IMR-90 (cell line): ENCODE results near the gene ERGIC1. TPM values are rescaled to one million over a fixed set of nuclear protein-coding genes. Genes with fewer than 3 reads are reported as not detected.

Experiments
- ATAC-seq: fragments of 200-7000 bp; cut with Tn5 transposase; 2 replicates; pipeline ENCODE4 v1.9.1; 2020; ENCODE audit warnings: low read depth, mild to moderate bottlenecking, moderate library complexity
- BruUV-seq: library from RNA; stranded (reverse); fragments of 400-500 nt; replicated peaks from 2 replicates; lab custom pipeline; 2021; lab: Mats Ljungman, UMichigan
- CTCF ChIA-PET: fragments of 300-600 bp; formaldehyde crosslinking; extraction: SDS; loops from one replicate; lab custom pipeline; 2021; ENCODE audit warnings: antibody characterized with exemption; lab: Yijun Ruan, JAX
- POLR2A ChIA-PET: fragments of 300-600 bp; sonication (Branson Sonifier 250); formaldehyde crosslinking; loops from one replicate; lab custom pipeline; 2022; ENCODE audit warnings: antibody characterized with exemption; ENCODE audit not compliant: unreplicated experiment; lab: Charles Lee
- DNase-seq: peaks from one replicate; pipeline ENCODE4 v3.0.0; 2013
- H2AFZ ChIP-seq: replicated peaks from 2 replicates; pipeline ENCODE3; 2013; ENCODE audit warnings: low read length, mild to moderate bottlenecking; ENCODE audit not compliant: poor library complexity
- H2AK5ac ChIP-seq: 2 replicates; pipeline ENCODE4 v1.6.1; 2013; ENCODE audit warnings: low read depth, low read length, inconsistent platforms
- H2AK9ac ChIP-seq: replicated peaks from 2 replicates; pipeline ENCODE3; 2013; ENCODE audit warnings: mild to moderate bottlenecking, low read depth, low read length, moderate library complexity; ENCODE audit not compliant: poor library complexity
- H2BK120ac ChIP-seq: 2 replicates; pipeline ENCODE4 v1.6.1; 2013; ENCODE audit warnings: low read depth, low read length, inconsistent platforms
- H2BK15ac ChIP-seq: 3 replicates; pipeline ENCODE4 v1.6.1; 2013; ENCODE audit warnings: low read depth, low read length, inconsistent platforms
- H2BK20ac ChIP-seq: 2 replicates; pipeline ENCODE4 v1.6.1; 2013; ENCODE audit warnings: low read depth, mild to moderate bottlenecking, inconsistent platforms, low read length, moderate library complexity
- H2BK5ac ChIP-seq: 2 replicates; pipeline ENCODE4 v1.6.1; 2013; ENCODE audit warnings: mild to moderate bottlenecking, low read depth, low read length, inconsistent platforms; ENCODE audit not compliant: poor library complexity, severe bottlenecking
- H3K14ac ChIP-seq: replicated peaks from 2 replicates; pipeline ENCODE4 v1.6.1; 2013; ENCODE audit warnings: low read depth, low read length, inconsistent platforms
- H3K18ac ChIP-seq: 2 replicates; pipeline ENCODE4 v1.6.1; 2013; ENCODE audit warnings: low read depth, low read length, control low read depth
- H3K23ac ChIP-seq: 2 replicates; pipeline ENCODE4 v1.6.1; 2013; ENCODE audit warnings: low read depth, low read length, inconsistent platforms
- H3K27ac ChIP-seq: 2 replicates; pipeline ENCODE4 v1.5.1; 2013; ENCODE audit warnings: mild to moderate bottlenecking, control low read depth, low read length; ENCODE audit not compliant: insufficient read depth
- H3K27me3 ChIP-seq: 2 replicates; pipeline ENCODE4 v1.6.1; 2013; ENCODE audit warnings: low read length; ENCODE audit not compliant: control insufficient read depth, insufficient read depth
- H3K36me3 ChIP-seq: 2 replicates; pipeline ENCODE4 v1.6.1; 2013; ENCODE audit warnings: low read length, mixed read lengths; ENCODE audit not compliant: control insufficient read depth, insufficient read depth
- H3K4ac ChIP-seq: 2 replicates; pipeline ENCODE4 v1.6.1; 2013; ENCODE audit warnings: low read depth, low read length, inconsistent platforms
- H3K4me1 ChIP-seq: 2 replicates; pipeline ENCODE4 v1.6.1; 2013; ENCODE audit warnings: low read length, mixed read lengths; ENCODE audit not compliant: control insufficient read depth, insufficient read depth
- H3K4me2 ChIP-seq: 2 replicates; pipeline ENCODE4 v1.6.1; 2013; ENCODE audit warnings: low read depth, mild to moderate bottlenecking, control low read depth, low read length, moderate library complexity
- H3K4me3 ChIP-seq: 2 replicates; pipeline ENCODE4 v1.5.1; 2013; ENCODE audit warnings: low read depth, mild to moderate bottlenecking, control low read depth, low read length, moderate library complexity; ENCODE audit not compliant: insufficient read depth
- H3K56ac ChIP-seq: 2 replicates; pipeline ENCODE4 v1.6.1; 2013; ENCODE audit warnings: low read length, inconsistent platforms; ENCODE audit not compliant: insufficient read depth; ENCODE audit errors: extremely low read depth
- H3K79me1 ChIP-seq, 2 experiments: 2 replicates each; pipeline ENCODE4 v1.6.1; 2013; ENCODE audit warnings: low read length in 2 of 2, inconsistent platforms in 1 of 2, low read depth in 1 of 2
- H3K9ac ChIP-seq: 2 replicates; pipeline ENCODE4 v1.6.1; 2013; ENCODE audit warnings: low read depth, low read length, control low read depth
- H3K9me1 ChIP-seq: 2 replicates; pipeline ENCODE4 v1.6.1; 2013; ENCODE audit warnings: low read length, inconsistent platforms; ENCODE audit not compliant: insufficient read depth
- H3K9me3 ChIP-seq: 2 replicates; pipeline ENCODE4 v1.6.1; 2013; ENCODE audit warnings: low read length; ENCODE audit not compliant: control insufficient read depth, insufficient read depth
- H4K20me1 ChIP-seq: 2 replicates; pipeline ENCODE4 v1.6.1; 2013; ENCODE audit warnings: low read length, inconsistent platforms; ENCODE audit not compliant: insufficient read depth
- H4K5ac ChIP-seq: 2 replicates; pipeline ENCODE4 v1.6.1; 2013; ENCODE audit warnings: mild to moderate bottlenecking, low read depth, low read length, control low read depth
- H4K8ac ChIP-seq, 2 experiments: 2 replicates each; pipeline ENCODE4 v1.6.1; 2013; ENCODE audit warnings: low read depth in 2 of 2, low read length in 2 of 2, control low read depth in 1 of 2, inconsistent platforms in 1 of 2
- H4K91ac ChIP-seq: 2 replicates; pipeline ENCODE4 v1.6.1; 2013; ENCODE audit warnings: low read depth, low read length, inconsistent platforms; ENCODE audit not compliant: insufficient read depth
- CEBPB ChIP-seq: IDR thresholded peaks from 2 replicates; pipeline ENCODE4 v1.6.1; 2012; ENCODE audit warnings: low read depth, low read length, improper control_type of control experiment
- ELK1 ChIP-seq: fragments of 150-350 bp; IDR thresholded peaks from 2 replicates; pipeline ENCODE4 v1.6.1; 2016; ENCODE audit warnings: low read depth, mild to moderate bottlenecking, low read length, moderate library complexity, borderline replicate concordance
- FOS ChIP-seq: fragments of 150-350 bp; IDR thresholded peaks from 2 replicates; pipeline ENCODE4 v1.6.1; 2016; ENCODE audit warnings: low read depth, low read length
- MAFK ChIP-seq: IDR thresholded peaks from 2 replicates; pipeline ENCODE4 v1.6.1; 2012; ENCODE audit warnings: low read depth, low read length, improper control_type of control experiment
- NFE2L2 ChIP-seq: fragments of 150-350 bp; IDR thresholded peaks from 2 replicates; pipeline ENCODE4 v1.6.1; 2016; ENCODE audit warnings: low read depth, mild to moderate bottlenecking, low read length
- POLR2A ChIP-seq: IDR thresholded peaks from 2 replicates; pipeline ENCODE4 v1.6.1; 2012; ENCODE audit warnings: mild to moderate bottlenecking, low read depth, low read length
- RCOR1 ChIP-seq: IDR thresholded peaks from 2 replicates; pipeline ENCODE4 v1.6.1; 2012; ENCODE audit warnings: mild to moderate bottlenecking, low read length, improper control_type of control experiment; ENCODE audit not compliant: insufficient replicate concordance
- RFX5 ChIP-seq: IDR thresholded peaks from 2 replicates; pipeline ENCODE4 v1.8.0; 2012; ENCODE audit warnings: low read depth, mild to moderate bottlenecking, low read length, moderate library complexity
- SMC3 ChIP-seq: fragments of 150-350 bp; IDR thresholded peaks from 2 replicates; pipeline ENCODE4 v1.6.1; 2016; ENCODE audit warnings: low read depth, mild to moderate bottlenecking, antibody characterized with exemption, low read length, moderate library complexity
- WGBS, 2 experiments: methylation state at CpG; one replicate each; pipeline versions ENCODE4 v1.1.5 to v1.1.7; 2013; ENCODE audit warnings: missing lambda C conversion rate in 2 of 2; ENCODE audit not compliant: insufficient read length in 1 of 2; ENCODE audit errors: extremely low coverage in 2 of 2; 5-methylcytosine and 5-hydroxymethylcytosine counted together
- dilution Hi-C: fragments of 300-500 bp; cut with HindIII; formaldehyde crosslinking; loops from one replicate; pipeline ENCODE4 v1.14.3; 2018; ENCODE audit warnings: low sequenced_read_pairs; ENCODE audit not compliant: unreplicated experiment
- in situ Hi-C: fragments of 300-500 bp; cut with MboI; formaldehyde crosslinking; loops from 3 replicates; pipeline ENCODE4 v1.14.3; 2019; ENCODE audit warnings: low sequenced_read_pairs, inconsistent platforms, mixed read lengths
- intact Hi-C: fragments of 100-400 bp; cut with micrococcal nuclease; formaldehyde crosslinking; loops from 2 replicates; pipeline ENCODE4 v1.10.0; 2022
- polyA plus RNA-seq, 3 experiments: library from polyadenylated mRNA; depleted of rRNA; stranded (reverse); fragments of >200 nt; gene quantifications; 2 replicates each; pipeline ENCODE4 v1.2.3, GENCODE V29; 2012; ENCODE audit warnings: low replicate concordance in 1 of 3
- total RNA-seq: library from RNA; depleted of rRNA; stranded (reverse); fragments of >200 nt; gene quantifications from 2 replicates; pipeline ENCODE4 v1.2.3, GENCODE V29; 2012

Gene ERGIC1
- total and polyA plus RNA-seq, 2 of the 4 experiments (the other 2 are of a cell fraction): 134 to 192 TPM

DNA sequence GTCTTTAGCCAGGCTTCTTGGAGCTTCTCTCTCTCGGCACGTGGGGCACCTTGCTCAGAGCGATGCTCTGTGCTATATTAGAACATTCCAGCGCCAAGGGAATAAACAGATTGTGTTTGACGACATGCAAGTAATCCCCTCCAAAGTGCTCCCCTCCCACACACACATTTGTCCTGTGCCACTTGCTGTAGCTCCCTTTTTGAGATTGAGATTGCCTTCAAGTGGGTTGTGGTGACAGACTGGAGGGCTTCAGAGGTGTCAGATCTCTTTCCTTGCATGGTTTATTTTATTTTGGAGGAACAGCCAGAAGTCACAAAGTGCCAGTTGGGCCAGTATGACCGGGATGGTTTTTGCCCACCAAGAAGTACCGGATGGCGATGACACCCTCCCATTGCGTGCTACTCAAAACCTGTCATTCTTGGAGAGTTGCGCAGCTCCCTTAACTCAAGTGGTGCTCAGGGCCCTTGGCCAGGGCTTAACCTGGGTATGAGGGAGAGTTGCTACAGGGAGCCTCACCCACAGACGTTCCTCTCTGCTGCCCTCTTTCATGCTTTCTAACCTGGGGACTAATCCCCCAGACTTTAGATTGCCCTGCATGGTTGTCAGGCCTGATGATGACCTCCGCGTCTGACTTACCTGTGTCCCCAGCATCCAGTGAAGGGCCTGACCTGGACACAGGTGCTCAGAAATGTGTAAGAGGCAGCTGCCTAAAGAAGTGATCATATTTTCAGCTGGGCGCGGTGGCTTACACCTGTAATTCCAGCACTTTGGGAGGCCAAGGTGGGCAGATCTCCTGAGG lies 106.4 kb downstream of the ERGIC1 start:
- Histone ChIP-seq H3K4me1 (peaks cover 15% of the 10 kb centered on the region), H3K23ac (peak overlapping the region; percentile 7; the same call in 1 of the 2 replicates), H3K4me2 (no peak overlapping the region), H2BK5ac (no peak overlapping the region), H4K8ac (peak overlapping the region; percentile 9 to 35; a peak in 1 of 4 replicates), H3K14ac (0 out of 2 replicates have a peak overlapping the region, but pooled peaks have one; percentile 2), H3K18ac (no peak overlapping the region), H2BK15ac (peak overlapping the region; percentile 44; the same call in 1 of the 3 replicates), H3K27me3 (no peaks in the 10 kb centered on the region), H4K91ac (peak overlapping the region; percentile 79), H2BK20ac (peak overlapping the region; percentile 69; the same call in 1 of the 2 replicates), H3K36me3 (peaks cover 37% of the 10 kb centered on the region), H3K9me3 (no peaks in the 10 kb centered on the region), H4K20me1 (no peaks in the 10 kb centered on the region), H3K9me1 (peaks cover 21% of the 10 kb centered on the region), H3K79me1 (peaks cover 8 to 53% of the 10 kb centered on the region in 2 experiments; a peak in 3 of 4 replicates), H2AK5ac (peak overlapping the region; percentile 77), H3K4me3 (no peak overlapping the region), H2AFZ (no peak overlapping the region), H2AK9ac (no peak overlapping the region), H4K5ac (no peak overlapping the region), H3K4ac (peak overlapping the region; percentile 67), H2BK120ac (peak overlapping the region; percentile 68), H3K27ac (no peak overlapping the region; the same call in 1 of the 2 replicates), H3K9ac (no peak overlapping the region), H3K56ac (no peak overlapping the region)
- in situ Hi-C loops (loop anchor here (10.0 kb wide), 1 partner anchor 466 kb away; no protein-coding TSS in a partner anchor), intact Hi-C loops (loop anchor here (10.0 kb wide), 1 partner anchor 466 kb away; no protein-coding TSS in a partner anchor), dilution Hi-C loops (no loop called here)
- 92% methylated on average over 10 of the region's 15 CpGs; no CpG with 5 or more reads in 1 of the 2 experiments for WGBS, 2 experiments
- TF ChIP-seq CEBPB: no peak
- no peak for TF ChIP-seq MAFK
- TF ChIP-seq RFX5: no peak
- TF ChIP-seq FOS: no peak
- TF ChIP-seq POLR2A: no peak
- no peak for TF ChIP-seq ELK1
- TF ChIP-seq RCOR1: no peak
- no peak for TF ChIP-seq SMC3
- TF ChIP-seq NFE2L2: no peak
- BruUV-seq: no TSS peak
- no peak for DNase-seq
- ChIA-PET CTCF (interaction anchor here (0.7 to 1.1 kb wide), 2 partner anchors 169 to 354 kb away, joined by 3 to 4 read pairs; no protein-coding TSS in a partner anchor), POLR2A (interaction anchor here (1.2 kb wide), 1 partner anchor 9 kb away, joined by 4 read pairs; no protein-coding TSS in a partner anchor)
- no peak for ATAC-seq
